ENCODE data around the gene KDM2A. TPM values are rescaled to one million over a fixed set of nuclear protein-coding genes. Genes with fewer than 3 reads are reported as not detected.
"Not testable (repeated sequence)": the region's sequence is repeated elsewhere in the genome, so short reads cannot be mapped to it uniquely, and the experiment has no call there.

KDM2A gene
- total RNA-seq, 1 donor from 2014 or later, result 92.8 TPM

- no peak for ATAC-seq
- intact Hi-C loops (cut with DNase I), result no loop called here
Measured at GRCh38 chr11:67248653-67249052, 129.6 kb downstream of the KDM2A start.

DNA sequence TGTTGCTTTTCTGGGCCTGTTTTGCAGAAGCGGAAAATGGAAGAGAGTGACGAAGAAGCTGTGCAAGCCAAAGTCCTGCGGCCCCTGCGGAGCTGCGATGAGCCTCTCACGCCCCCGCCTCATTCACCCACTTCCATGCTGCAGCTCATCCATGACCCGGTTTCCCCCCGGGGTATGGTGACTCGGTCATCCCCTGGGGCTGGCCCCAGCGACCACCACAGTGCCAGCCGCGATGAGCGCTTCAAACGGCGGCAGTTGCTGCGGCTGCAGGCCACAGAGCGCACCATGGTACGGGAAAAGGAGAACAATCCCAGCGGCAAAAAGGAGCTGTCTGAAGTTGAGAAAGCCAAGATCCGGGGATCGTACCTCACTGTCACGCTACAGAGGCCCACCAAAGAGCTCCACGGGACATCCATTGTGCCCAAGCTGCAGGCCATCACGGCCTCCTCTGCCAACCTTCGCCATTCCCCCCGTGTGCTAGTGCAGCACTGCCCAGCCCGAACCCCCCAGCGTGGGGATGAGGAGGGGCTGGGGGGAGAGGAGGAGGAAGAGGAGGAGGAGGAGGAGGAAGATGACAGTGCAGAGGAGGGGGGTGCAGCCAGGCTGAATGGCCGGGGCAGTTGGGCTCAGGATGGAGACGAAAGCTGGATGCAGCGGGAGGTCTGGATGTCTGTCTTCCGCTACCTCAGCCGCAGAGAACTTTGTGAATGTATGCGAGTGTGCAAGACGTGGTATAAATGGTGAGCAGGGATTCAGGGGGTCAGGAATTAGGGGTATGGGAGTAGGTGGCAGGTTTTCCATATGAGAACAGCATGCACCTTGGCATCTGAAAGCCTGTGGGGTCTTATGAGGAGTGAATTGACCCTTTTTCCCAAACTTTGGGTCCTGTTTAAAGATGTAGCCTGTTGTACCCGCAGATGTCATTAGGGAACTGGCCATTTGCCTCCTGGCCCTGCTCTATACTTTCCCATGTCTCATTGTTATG lies 131.3 kb downstream of the KDM2A start:
- ATAC-seq, result no peak
- intact Hi-C loops (cut with DNase I), result no loop called here
- peak; percentile 49 for DNase-seq (ENCODE audit: low spot score)

More at GRCh38 chr11:67248653-67249052, 129.6 kb downstream of the KDM2A start:
- DNase-seq (ENCODE audit: low spot score), result no peak

DNA sequence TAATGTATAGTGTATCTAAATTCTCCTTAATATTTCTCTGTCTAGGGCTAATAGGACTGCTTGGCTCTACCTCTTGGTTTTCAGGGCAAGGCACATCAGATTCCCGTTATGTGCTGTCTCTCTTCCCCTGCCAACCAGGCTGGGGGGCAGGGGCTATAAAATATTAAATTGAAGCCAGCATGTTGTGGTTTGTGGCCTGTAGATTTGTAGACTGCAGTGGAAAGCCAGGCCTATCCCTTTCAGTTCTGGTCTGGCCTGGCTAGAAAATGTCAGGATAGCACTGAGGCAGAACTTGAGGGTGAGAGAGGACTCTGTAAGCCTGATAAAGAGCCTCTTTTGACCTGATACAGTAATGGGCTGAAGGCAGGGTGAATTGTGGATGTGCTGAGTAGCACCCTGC lies 132.8 kb downstream of the KDM2A start:
- intact Hi-C loops (cut with DNase I), result no loop called here
- no peak for ATAC-seq
- no peak for DNase-seq (ENCODE audit: low spot score)

GRCh38 chr11:67252831-67253239 lies 133.8 kb downstream of the KDM2A start:
- DNase-seq (ENCODE audit: low spot score) (peak; percentile 54), ATAC-seq (peak; percentile 70)
- intact Hi-C loops (cut with DNase I), result no loop called here

- peak; percentile 42 for DNase-seq (ENCODE audit: low spot score)
- intact Hi-C loops (cut with DNase I), result no loop called here
- peak; percentile 63 for ATAC-seq
Measured at GRCh38 chr11:67253872-67254624, 135.0 kb downstream of the KDM2A start.

DNA sequence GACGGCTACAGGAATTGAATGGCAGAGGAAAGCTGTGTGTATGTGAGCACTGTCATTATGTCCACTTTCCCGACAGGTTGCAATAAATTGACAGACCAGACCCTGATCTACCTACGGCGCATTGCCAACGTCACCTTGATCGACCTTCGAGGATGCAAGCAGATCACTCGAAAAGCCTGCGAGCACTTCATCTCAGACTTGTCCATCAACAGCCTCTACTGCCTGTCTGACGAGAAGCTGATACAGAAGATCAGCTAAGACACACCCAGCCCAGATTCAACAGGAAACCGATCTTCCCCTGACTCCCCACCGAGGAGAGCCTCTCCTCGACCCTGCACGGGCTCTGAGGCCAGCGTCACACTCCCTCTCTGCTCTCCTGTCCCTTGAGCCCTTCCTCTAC lies 135.7 kb downstream of the KDM2A start:
- intact Hi-C loops (cut with DNase I), result no loop called here
- DNase-seq (ENCODE audit: low spot score) (peak; percentile 54), ATAC-seq (no peak)

- intact Hi-C loops (cut with DNase I), result no loop called here
- DNase-seq (ENCODE audit: low spot score) (peak; percentile 49), ATAC-seq (no peak)
Measured at GRCh38 chr11:67255353-67255752, 136.3 kb downstream of the KDM2A start.

DNA sequence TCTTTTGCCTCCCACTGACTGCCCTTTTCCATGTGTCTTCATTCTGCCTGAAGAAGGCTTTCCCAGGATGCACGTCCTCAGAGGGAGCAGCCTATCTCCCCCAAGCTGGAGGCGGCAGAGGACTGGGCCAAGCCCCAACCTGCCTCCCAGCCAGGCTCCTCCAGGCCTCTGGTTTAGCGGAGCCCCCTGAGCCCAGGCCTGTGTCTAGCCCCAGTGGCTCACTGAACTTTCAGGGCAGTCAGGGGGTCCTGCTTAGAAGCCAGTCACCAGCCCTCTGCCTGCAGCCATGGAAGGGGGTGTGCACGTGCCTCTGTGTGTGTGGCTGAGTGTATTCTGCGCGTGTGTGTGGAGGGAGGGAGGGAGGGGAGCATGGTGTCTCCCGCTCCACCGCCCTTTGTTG lies 136.8 kb downstream of the KDM2A start:
- DNase-seq (ENCODE audit: low spot score) (peak; percentile 42), ATAC-seq (peak; percentile 5)
- intact Hi-C loops (cut with DNase I), result no loop called here

- peak; percentile 33 for DNase-seq (ENCODE audit: low spot score)
- no peak for ATAC-seq
- intact Hi-C loops (cut with DNase I), result no loop called here
Measured at GRCh38 chr11:67256477-67257135, 137.5 kb downstream of the KDM2A start.

DNA sequence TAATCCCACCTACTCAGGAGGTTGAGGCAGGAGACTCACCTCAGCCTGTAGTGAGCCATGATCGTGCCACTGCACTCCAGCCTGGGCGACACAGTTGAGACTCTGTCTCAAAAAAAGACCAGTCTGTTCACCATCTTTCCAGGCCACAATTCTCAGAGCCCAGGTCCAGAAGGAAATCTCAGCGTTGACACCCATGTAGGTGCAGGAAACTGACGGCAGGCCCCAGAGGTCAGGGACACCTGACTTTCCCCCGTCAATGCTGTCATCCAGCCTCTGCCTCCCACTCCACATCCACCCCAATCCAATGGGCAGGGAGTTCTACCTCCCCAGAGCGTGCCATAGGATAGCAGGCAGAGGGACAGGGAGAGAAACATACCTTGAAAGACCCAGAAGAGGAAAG lies 141.3 kb downstream of the KDM2A start:
- ATAC-seq (no peak), DNase-seq (ENCODE audit: low spot score) (peak; percentile 26)
- intact Hi-C loops (cut with DNase I), result no loop called here

DNA sequence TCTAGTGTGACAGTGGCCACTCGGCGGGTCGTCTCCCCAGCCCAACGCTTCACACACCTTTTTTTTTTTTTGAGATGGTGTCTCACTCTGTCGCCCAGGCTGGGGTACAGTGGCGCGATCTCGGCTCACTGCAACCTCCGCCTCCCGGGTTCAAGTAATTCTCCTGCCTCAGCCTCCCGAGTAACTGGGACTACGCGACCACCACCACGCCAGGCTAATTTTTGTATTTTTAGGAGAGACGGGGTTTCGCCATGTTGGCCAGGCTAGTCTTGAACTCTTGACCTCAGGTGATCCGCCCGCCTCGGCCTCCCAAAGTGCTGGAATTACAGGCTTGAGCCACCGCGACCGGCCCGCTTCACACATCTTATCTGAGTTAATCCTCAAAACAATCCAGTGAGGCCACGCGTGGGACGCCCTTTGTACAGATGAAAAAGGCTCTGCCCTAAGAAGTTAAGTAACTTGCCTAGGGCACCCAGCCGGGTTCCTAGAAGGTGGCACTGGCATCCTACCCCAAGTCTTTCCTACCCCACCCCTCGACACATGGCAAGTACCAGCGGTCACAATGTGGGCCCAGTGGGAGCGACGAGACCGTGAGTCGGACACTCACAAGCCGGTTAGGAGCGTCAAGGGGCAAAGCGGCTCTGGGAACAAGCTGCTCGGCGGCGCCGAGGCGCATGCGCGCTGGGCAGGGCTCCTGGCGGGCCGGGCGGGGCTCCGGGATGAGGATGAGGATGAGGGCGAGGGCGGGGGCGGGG lies 142.0 kb downstream of the KDM2A start:
- intact Hi-C loops (cut with DNase I), result not testable (repeated sequence)
- DNase-seq (ENCODE audit: low spot score) (peak; percentile 80), ATAC-seq (peak; percentile 20)

- intact Hi-C loops (cut with DNase I), result no loop called here
- DNase-seq (ENCODE audit: low spot score) (no peak), ATAC-seq (no peak)
Measured at GRCh38 chr11:67261640-67261945, 142.5 kb downstream of the KDM2A start.

- peak; percentile 1 for ATAC-seq
- intact Hi-C loops (cut with DNase I), result no loop called here
- peak; percentile 61 for DNase-seq (ENCODE audit: low spot score)
Measured at GRCh38 chr11:67261946-67262681, 143.1 kb downstream of the KDM2A start.

DNA sequence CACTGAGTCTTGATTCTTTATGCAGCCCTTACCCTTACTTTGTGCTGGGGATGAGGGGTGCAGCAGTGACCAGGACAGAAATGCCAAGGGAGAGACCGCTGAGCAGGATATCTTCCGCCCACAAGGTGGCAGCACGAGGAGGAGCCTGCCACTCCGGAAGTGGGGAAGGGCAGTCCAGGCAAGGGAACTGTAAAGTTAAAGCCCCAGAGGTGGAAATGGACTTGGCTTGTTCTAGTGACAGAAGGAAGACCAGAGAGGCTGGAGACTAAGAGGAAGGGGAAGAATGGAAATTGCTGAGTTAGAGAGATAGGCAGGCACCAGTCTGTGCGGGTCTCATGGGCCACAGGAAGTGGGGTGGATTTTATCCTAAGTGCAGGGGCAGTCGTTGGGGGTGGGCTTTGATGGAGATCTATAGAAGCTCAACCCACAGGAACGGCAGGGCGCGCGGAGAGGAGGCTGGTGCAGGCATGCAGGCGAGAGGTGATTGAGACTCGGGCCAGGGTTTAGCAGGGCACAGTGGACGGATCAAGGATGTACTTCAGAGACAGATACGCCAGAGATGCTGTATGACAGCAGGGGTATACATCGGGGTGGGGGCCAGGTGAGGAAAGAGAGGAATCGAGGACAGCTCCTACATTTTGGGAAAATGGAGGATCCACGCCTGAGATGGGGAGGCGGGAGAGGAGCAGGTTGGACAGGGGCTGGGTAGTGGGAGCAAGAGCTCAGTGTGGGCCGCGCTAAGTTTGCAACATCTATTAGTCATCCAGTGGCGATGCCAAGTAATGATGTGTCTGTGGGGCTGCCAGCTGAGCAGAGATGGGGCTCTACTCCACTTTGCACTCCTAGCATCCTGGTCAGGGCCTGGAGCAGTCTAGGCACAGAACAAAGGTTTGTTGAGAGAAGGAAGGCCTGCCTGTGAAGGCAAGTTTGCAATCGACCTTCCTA lies 143.9 kb downstream of the KDM2A start:
- DNase-seq (ENCODE audit: low spot score) (peak; percentile 88), ATAC-seq (peak; percentile 76)
- intact Hi-C loops (cut with DNase I), result no loop called here

DNA sequence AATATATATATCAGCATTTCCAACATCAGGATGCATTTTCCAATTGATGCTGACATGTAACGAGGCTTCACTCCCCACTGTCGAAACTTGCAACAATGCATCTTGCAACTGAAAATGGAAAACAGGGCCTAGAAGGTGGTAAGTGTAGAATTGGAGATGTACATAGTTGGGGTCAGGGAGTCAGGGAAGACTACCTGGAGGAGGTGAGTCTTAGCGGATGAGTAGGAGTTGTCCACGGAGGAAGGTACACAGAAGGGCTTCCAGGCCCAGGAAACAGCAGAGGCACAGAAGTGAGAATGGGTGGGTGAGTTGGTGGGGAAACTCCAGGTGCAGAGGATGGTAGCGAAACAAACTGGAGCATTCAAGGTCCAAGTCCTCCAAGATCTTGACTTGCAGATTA lies 145.2 kb downstream of the KDM2A start:
- no peak for ATAC-seq
- DNase-seq (ENCODE audit: low spot score), result no peak
- intact Hi-C loops (cut with DNase I), result no loop called here

DNA sequence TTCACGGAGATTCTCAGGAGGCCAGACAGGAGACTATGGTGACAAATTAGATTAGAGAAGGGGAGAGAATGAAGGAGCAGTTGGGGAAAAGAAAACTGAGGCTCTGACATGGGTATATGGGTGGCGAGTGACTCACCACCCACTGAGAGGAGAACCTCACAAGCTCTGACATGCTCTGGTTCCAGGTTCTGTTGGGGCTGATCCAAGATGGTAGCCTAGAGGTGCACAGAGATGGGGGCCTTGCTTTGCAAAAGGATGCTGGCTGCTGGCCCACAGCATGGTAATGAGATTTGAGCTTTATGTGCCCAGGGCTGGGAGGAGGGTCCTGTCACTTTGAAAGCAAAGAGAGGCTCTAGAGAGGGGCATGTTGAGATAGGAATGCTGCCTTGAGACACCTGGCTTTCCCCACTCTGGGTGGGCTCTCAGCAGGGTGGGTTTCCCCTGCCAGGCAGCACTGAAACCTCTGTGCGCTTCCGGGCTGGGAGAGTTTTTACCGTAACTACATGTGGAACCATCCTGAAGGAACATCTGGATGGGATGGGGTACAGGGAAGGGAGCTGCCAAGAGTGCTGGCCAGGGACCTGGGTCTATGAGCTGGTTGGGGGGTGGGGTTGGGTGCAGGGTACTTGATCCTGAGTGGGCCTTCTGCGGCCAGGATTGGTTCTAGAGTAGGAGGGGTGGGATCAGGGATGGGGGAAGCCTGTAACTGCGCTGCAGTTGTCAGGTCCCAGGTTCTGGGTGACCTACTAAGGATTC lies 146.0 kb downstream of the KDM2A start:
- ATAC-seq, result no peak

More for the DNA sequence above, 146.0 kb downstream of the KDM2A start:
- intact Hi-C loops (cut with DNase I), result no loop called here
- peak; percentile 58 for DNase-seq (ENCODE audit: low spot score)
